Liver (tissue), 9 donors: ENCODE measurements around the gene PDGFC. TPM values are rescaled to one million over a fixed set of nuclear protein-coding genes. Genes with fewer than 3 reads are reported as not detected.

Experiments
- DNase-seq: peaks from one replicate; pipeline ENCODE4 v3.0.0-alpha.2; 2017; ENCODE audit warnings: low spot score
- H3K27ac ChIP-seq, 2 donors: one replicate each; pipeline ENCODE4 v1.7.0; 2013; ENCODE audit warnings: inconsistent platforms in 2 of 2, low read length in 2 of 2, control low read depth in 1 of 2, low read depth in 1 of 2, mild to moderate bottlenecking in 1 of 2
- H3K27me3 ChIP-seq, 4 donors: one replicate each; pipeline versions ENCODE4 v1.6.1 to v1.7.0; 2013; ENCODE audit warnings: low read length in 3 of 4, inconsistent platforms in 1 of 4, mild to moderate bottlenecking in 1 of 4, moderate library complexity in 1 of 4; ENCODE audit not compliant: control insufficient read depth in 4 of 4, insufficient read depth in 4 of 4
- H3K36me3 ChIP-seq, 4 donors: one replicate each; pipeline versions ENCODE4 v1.6.1 to v1.7.0; 2013; ENCODE audit warnings: low read length in 3 of 4, mild to moderate bottlenecking in 3 of 4, low read depth in 1 of 4, moderate library complexity in 1 of 4; ENCODE audit not compliant: control insufficient read depth in 4 of 4, insufficient read depth in 3 of 4
- H3K4me1 ChIP-seq, 4 donors: one replicate each; pipeline versions ENCODE4 v1.6.1 to v1.7.0; 2013; ENCODE audit warnings: low read length in 3 of 4, mild to moderate bottlenecking in 3 of 4, moderate library complexity in 1 of 4; ENCODE audit not compliant: control insufficient read depth in 4 of 4, insufficient read depth in 4 of 4
- H3K4me3 ChIP-seq, 3 donors: one replicate each; pipeline versions ENCODE4 v1.6.1 to v1.7.0; 2013; ENCODE audit warnings: low read length in 3 of 3, control low read depth in 1 of 3, low read depth in 1 of 3, mild to moderate bottlenecking in 1 of 3
- H3K9ac ChIP-seq, 2 donors: one replicate each; pipeline ENCODE4 v1.7.0; 2013; ENCODE audit warnings: low read length in 2 of 2, mild to moderate bottlenecking in 2 of 2, moderate library complexity in 2 of 2, control low read depth in 1 of 2, low read depth in 1 of 2
- H3K9me3 ChIP-seq, 4 donors: one replicate each; pipeline versions ENCODE4 v1.6.1 to v1.7.0; 2013; ENCODE audit warnings: low read length in 3 of 4; ENCODE audit not compliant: control insufficient read depth in 4 of 4
- EGR1 ChIP-seq, 2 donors: IDR thresholded peaks; 2 replicates each; pipeline ENCODE4 v1.6.1; 2016 to 2018; ENCODE audit warnings: antibody characterized with exemption in 2 of 2, low read depth in 2 of 2
- FOXA1 ChIP-seq: IDR thresholded peaks from 2 replicates; pipeline ENCODE4 v1.6.1; 2016; ENCODE audit warnings: antibody characterized with exemption
- FOXA2 ChIP-seq: IDR thresholded peaks from 2 replicates; pipeline ENCODE4 v1.6.1; 2016; ENCODE audit warnings: antibody characterized with exemption
- GABPA ChIP-seq, 2 donors: IDR thresholded peaks in 1 of 2; conservative IDR thresholded peaks in 1 of 2; 2 replicates each; pipeline ENCODE4 v1.6.1; 2016; ENCODE audit warnings: antibody characterized with exemption in 2 of 2, mild to moderate bottlenecking in 1 of 2, moderate library complexity in 1 of 2
- HNF4A ChIP-seq, 2 donors: conservative IDR thresholded peaks; 2 replicates each; pipeline ENCODE4 v1.6.1; 2016; ENCODE audit warnings: antibody characterized with exemption in 2 of 2, mild to moderate bottlenecking in 2 of 2
- HNF4G ChIP-seq: IDR thresholded peaks from 2 replicates; pipeline ENCODE4 v1.6.1; 2016; ENCODE audit warnings: antibody characterized with exemption
- JUND ChIP-seq, 2 donors: IDR thresholded peaks; 2 replicates each; pipeline ENCODE4 v1.6.1; 2016; ENCODE audit warnings: antibody characterized with exemption in 2 of 2
- RAD21 ChIP-seq, 2 donors: IDR thresholded peaks; 2 replicates each; pipeline ENCODE4 v1.6.1; 2016; ENCODE audit warnings: antibody characterized with exemption in 2 of 2, mild to moderate bottlenecking in 2 of 2
- RXRA ChIP-seq, 2 donors: IDR thresholded peaks; 2 replicates each; pipeline ENCODE4 v1.6.1; 2017 to 2018; ENCODE audit warnings: antibody characterized with exemption in 2 of 2, mild to moderate bottlenecking in 1 of 2
- SP1 ChIP-seq: IDR thresholded peaks from 2 replicates; pipeline ENCODE4 v1.6.1; 2018; ENCODE audit warnings: antibody characterized with exemption, mild to moderate bottlenecking
- TAF1 ChIP-seq: conservative IDR thresholded peaks from 2 replicates; pipeline ENCODE4 v1.6.1; 2016; ENCODE audit warnings: antibody characterized with exemption, mild to moderate bottlenecking
- YY1 ChIP-seq: IDR thresholded peaks from 2 replicates; pipeline ENCODE4 v1.6.1; 2016; ENCODE audit warnings: antibody characterized with exemption, mild to moderate bottlenecking
- polyA plus RNA-seq, 2 donors: library from polyadenylated mRNA; stranded (reverse) in 1 of 2; unstranded in 1 of 2; fragments of 200-250 nt in 1 of 2; fragments of >200 nt in 1 of 2; fragmentation: Nextera tagmentation in 1 of 2; extraction: Ambion mirVana in 1 of 2; gene quantifications; one replicate each; pipeline versions ENCODE4 v1.2.1 to v1.2.3, GENCODE V29; 2013 to 2015
- total RNA-seq, 2 donors: library from RNA; depleted of rRNA; stranded (reverse); fragments of >200 nt; gene quantifications; one replicate each; pipeline ENCODE4 v1.2.3, GENCODE V29; 2014
- TF ChIP-seq, protein P1 (sequence below): fragments of 150-350 bp; IDR thresholded peaks from 2 replicates; pipeline ENCODE4 v1.5.1; 2017; ENCODE audit warnings: improper control_type of control experiment, low read depth, low read length; ENCODE audit not compliant: missing input control
- TF ChIP-seq, protein P2 (sequence below): IDR thresholded peaks from 2 replicates; pipeline ENCODE4 v1.6.1; 2016; ENCODE audit warnings: antibody characterized with exemption
- TF ChIP-seq, protein P3 (sequence below): IDR thresholded peaks from 2 replicates; pipeline ENCODE4 v1.6.1; 2016; ENCODE audit warnings: antibody characterized with exemption
- TF ChIP-seq, protein P4 (sequence below): IDR thresholded peaks from 2 replicates; pipeline ENCODE4 v1.6.1; 2016; ENCODE audit warnings: antibody characterized with exemption
- TF ChIP-seq, protein P5 (sequence below): IDR thresholded peaks from 2 replicates; pipeline ENCODE4 v1.6.1; 2016; ENCODE audit warnings: antibody characterized with exemption, mild to moderate bottlenecking
- donor health status: healthy.
- donor health status: healthy.
- donor health status: healthy.
- donor health status: healthy.
- donor health status: healthy.

Gene PDGFC
- total and polyA plus RNA-seq, 4 donors = 5.8 to 25.7 (median 9.7) TPM

DNA sequence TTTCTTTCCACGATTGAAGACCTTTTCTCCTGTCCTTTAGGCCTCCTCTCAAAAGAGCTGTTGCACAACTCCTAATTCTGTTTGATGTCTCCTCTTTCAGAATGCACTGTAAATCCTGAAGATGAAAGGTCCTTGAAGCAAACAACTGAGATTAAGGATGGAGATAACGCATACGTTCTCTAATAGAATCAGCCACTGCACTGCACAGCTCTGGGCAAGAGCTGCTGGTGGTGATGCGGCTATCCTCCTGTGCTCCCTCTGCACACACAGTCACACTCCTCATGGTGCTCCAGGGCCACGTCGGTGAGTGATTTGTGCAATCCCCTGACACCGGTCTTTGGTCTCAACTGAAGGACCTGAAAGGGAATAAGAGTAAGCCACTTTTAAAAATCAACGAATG lies 208.7 kb downstream of the PDGFC start (continued):
- TF ChIP-seq, protein P1, sequence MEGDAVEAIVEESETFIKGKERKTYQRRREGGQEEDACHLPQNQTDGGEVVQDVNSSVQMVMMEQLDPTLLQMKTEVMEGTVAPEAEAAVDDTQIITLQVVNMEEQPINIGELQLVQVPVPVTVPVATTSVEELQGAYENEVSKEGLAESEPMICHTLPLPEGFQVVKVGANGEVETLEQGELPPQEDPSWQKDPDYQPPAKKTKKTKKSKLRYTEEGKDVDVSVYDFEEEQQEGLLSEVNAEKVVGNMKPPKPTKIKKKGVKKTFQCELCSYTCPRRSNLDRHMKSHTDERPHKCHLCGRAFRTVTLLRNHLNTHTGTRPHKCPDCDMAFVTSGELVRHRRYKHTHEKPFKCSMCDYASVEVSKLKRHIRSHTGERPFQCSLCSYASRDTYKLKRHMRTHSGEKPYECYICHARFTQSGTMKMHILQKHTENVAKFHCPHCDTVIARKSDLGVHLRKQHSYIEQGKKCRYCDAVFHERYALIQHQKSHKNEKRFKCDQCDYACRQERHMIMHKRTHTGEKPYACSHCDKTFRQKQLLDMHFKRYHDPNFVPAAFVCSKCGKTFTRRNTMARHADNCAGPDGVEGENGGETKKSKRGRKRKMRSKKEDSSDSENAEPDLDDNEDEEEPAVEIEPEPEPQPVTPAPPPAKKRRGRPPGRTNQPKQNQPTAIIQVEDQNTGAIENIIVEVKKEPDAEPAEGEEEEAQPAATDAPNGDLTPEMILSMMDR = no peak
- no peak for TF ChIP-seq FOXA2
- no peak for TF ChIP-seq TAF1

DNA sequence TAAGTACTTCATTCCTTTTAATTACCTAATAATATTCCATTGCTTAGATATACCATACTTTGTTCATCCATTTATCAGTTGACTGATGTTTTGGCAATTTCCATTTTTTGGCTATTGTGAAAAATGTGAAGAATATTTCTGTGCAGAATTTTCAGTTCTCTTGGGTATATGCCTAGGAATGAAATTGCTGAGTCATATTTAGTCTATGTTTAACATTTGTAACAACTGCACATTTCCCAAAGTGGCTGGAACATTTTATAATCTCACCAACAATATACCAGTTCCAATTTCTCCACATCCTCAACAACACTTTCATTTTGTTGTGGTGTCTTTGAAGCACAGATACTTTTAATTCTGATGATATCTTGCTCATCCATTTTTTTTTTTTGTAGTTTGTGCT lies 215.5 kb downstream of the PDGFC start:
- Histone ChIP-seq H3K4me1 (no peaks in the 10 kb centered on the region), H3K9me3 (no peaks in the 10 kb centered on the region), H3K27me3 (no peaks in the 10 kb centered on the region), H3K27ac (no peak overlapping the region), H3K9ac (no peak overlapping the region), H3K4me3 (no peak overlapping the region), H3K36me3 (no peaks in the 10 kb centered on the region)
- DNase-seq = no peak
- TF ChIP-seq FOXA2 = no peak
- TF ChIP-seq RAD21 (IDR thresholded peaks at IDR 0.05) = no peak
- no peak for TF ChIP-seq FOXA1
- no peak for TF ChIP-seq HNF4A (conservative IDR thresholded peaks at IDR 0.05)
- TF ChIP-seq SP1 = no peak
- TF ChIP-seq, protein P2, sequence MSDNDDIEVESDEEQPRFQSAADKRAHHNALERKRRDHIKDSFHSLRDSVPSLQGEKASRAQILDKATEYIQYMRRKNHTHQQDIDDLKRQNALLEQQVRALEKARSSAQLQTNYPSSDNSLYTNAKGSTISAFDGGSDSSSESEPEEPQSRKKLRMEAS = no peak
- TF ChIP-seq, protein P3, sequence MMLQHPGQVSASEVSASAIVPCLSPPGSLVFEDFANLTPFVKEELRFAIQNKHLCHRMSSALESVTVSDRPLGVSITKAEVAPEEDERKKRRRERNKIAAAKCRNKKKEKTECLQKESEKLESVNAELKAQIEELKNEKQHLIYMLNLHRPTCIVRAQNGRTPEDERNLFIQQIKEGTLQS = no peak
- no peak for TF ChIP-seq YY1
- TF ChIP-seq GABPA (IDR thresholded peaks at IDR 0.05 in 1 of 2, conservative IDR thresholded peaks at IDR 0.05 in 1 of 2) = no peak
- TF ChIP-seq, protein P4, sequence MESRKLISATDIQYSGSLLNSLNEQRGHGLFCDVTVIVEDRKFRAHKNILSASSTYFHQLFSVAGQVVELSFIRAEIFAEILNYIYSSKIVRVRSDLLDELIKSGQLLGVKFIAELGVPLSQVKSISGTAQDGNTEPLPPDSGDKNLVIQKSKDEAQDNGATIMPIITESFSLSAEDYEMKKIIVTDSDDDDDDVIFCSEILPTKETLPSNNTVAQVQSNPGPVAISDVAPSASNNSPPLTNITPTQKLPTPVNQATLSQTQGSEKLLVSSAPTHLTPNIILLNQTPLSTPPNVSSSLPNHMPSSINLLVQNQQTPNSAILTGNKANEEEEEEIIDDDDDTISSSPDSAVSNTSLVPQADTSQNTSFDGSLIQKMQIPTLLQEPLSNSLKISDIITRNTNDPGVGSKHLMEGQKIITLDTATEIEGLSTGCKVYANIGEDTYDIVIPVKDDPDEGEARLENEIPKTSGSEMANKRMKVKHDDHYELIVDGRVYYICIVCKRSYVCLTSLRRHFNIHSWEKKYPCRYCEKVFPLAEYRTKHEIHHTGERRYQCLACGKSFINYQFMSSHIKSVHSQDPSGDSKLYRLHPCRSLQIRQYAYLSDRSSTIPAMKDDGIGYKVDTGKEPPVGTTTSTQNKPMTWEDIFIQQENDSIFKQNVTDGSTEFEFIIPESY = no peak
- no peak for TF ChIP-seq EGR1 (IDR thresholded peaks at IDR 0.05; ENCODE audit: low read depth in 2 of 2)
- TF ChIP-seq, protein P1 = no peak
- TF ChIP-seq, protein P5, sequence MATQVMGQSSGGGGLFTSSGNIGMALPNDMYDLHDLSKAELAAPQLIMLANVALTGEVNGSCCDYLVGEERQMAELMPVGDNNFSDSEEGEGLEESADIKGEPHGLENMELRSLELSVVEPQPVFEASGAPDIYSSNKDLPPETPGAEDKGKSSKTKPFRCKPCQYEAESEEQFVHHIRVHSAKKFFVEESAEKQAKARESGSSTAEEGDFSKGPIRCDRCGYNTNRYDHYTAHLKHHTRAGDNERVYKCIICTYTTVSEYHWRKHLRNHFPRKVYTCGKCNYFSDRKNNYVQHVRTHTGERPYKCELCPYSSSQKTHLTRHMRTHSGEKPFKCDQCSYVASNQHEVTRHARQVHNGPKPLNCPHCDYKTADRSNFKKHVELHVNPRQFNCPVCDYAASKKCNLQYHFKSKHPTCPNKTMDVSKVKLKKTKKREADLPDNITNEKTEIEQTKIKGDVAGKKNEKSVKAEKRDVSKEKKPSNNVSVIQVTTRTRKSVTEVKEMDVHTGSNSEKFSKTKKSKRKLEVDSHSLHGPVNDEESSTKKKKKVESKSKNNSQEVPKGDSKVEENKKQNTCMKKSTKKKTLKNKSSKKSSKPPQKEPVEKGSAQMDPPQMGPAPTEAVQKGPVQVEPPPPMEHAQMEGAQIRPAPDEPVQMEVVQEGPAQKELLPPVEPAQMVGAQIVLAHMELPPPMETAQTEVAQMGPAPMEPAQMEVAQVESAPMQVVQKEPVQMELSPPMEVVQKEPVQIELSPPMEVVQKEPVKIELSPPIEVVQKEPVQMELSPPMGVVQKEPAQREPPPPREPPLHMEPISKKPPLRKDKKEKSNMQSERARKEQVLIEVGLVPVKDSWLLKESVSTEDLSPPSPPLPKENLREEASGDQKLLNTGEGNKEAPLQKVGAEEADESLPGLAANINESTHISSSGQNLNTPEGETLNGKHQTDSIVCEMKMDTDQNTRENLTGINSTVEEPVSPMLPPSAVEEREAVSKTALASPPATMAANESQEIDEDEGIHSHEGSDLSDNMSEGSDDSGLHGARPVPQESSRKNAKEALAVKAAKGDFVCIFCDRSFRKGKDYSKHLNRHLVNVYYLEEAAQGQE = no peak
- TF ChIP-seq HNF4G = no peak
- TF ChIP-seq JUND (IDR thresholded peaks at IDR 0.05) = no peak
- TF ChIP-seq RXRA (IDR thresholded peaks at IDR 0.05) = no peak
